NCI-H510A treated with DMSO at 0.1 percent for 48 hours (cell line): ENCODE measurements around the gene ALDH3B2.
"Not testable (repeated sequence)": the region's sequence is repeated elsewhere in the genome, so short reads cannot be mapped to it uniquely, and the experiment has no call there.

ENCODE experiments used
- DNase-seq: peaks from one replicate; lab custom pipeline; 2025; lab: John Stamatoyannopoulos, UW

ALDH3B2 gene

DNA sequence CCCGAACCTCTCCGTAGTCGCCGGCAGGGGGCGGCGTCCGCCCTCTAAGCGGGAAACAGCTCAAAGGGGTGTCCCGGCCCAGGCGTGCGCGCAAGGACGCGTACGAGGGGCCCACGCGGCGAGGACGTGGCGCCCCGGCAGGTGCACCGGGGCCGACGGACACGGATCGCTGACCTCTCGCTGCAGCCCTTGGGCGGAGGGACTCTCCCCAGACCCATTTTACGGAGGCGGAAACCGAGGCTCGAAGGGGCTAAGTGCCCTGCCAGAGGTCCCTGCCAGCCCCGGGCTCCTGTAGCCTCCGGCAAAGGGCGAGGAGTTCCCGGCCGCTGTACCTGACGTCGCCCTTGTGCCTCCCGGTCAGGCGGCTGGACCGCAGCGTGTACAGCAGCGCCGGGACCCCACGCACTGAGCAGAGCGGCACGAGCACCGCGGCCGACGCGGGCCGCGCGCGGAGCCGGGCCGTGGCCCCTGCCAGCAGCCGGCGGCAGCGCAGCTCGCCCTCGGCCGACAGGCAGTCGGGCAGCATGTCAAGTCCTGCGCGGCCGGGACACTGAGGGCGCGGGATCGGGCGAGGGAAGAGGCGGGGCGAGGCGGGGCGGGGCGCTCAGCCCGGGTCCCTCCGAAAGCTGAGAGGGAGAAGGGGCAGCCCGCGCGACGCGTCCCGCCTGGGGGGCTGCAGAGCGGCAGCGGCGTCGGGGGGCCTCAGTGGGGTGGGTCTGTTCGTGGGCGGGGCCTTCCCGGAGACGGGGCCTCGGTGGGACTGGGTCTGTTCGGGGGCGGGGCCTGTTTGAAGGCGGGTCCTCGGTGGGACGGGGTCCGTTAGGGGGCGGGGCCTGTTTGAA lies 44.8 kb downstream of the ALDH3B2 start, which contains the start of gene NUDT8:
Gene NUDT8 (minus strand): TSS at position 552 of the 842 bp plus-strand sequence. CDS start 26 bp downstream, at position 526.
- DNase-seq, result peak; percentile 90

DNA sequence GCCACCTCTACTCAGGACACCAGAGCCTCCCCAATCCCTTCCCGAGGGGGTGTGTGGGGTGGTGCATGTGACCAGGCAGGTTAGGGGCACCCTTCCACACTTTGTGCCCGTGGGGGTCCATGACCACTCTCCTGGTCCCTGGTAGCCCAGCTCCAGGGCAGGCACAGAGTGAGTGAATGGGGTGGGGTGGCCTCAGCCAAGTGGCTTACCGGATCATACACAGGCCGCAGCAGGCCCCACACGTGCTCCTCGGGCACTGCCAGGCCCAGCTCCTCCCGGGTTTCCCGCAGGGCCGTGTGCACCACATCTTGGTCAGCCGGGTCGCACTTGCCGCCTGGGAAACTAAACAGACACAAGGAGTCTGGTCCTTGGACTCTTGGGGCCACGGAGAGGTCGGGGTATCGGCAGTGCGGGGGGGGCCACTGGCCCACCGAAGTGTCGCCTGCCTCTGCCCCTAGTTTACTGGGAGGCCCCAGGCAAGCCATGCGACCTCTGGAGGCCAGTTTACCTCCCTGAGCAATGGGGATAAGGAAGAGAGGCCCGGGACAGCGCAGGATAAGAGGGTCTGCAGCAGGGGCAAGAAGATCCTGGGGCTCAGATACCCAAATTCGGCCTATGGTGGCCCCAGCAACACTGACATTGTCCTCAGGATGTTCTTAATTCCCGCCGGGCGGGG lies 45.6 kb downstream of the ALDH3B2 start:
- no peak for DNase-seq

DNA sequence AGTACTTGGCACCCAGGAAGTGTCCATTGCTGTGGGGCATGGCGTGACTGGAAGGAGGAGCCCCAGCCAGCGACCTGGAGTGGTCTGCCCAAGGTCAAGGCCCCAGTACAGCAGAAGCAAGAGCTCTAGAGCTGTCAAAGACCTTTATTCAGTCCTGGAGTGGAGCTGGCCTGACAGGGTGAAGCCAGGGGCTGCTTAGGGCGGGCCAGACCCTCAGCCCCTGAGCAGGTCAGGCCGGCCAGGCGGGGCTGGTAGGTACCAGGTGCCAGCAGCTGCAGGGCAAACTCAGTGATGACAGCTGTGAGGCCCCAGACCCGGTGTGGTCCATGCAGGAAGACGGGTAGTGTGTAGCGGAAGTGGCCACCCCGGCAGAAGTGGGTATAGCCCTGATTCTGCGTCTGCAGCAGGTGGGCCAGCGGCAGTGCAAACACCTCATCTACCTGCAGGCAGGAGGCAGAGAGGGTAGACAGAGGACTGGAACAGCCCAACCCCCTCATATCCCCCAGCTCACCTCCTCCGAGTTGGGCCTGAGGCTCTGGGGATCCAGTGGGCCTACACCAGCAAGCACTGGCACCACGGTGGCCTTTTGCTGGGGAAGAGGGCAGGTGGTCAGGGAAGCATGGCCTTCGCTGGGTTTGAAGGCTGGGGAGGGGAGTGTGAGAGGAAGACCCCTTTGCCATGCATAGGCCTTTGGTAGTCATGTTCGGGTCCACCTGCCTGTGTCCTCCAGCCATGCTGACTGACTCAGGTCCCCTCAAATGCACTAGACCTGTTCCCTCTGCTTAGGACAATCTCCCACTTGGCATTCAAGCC lies 46.4 kb downstream of the ALDH3B2 start:
- no peak for DNase-seq

DNA sequence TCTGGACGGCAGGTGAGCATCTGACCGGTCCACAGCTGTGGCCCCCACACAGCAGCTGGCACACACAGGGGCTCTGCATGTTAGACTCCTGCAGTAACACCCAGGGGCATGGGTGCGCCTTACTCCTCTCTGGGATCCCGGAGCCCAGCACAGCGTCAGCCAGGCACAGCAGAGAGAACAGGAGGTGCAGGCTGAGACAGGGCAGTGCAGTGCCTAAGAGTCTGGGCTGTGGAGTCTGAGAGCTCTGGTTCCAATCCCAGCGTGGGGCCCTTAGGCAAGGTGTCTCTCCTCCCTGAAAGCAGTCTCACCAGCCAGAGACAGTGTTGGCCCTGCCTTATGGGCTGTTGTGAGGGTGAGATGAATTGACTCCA lies 47.0 kb downstream of the ALDH3B2 start:
- no peak for DNase-seq

DNA sequence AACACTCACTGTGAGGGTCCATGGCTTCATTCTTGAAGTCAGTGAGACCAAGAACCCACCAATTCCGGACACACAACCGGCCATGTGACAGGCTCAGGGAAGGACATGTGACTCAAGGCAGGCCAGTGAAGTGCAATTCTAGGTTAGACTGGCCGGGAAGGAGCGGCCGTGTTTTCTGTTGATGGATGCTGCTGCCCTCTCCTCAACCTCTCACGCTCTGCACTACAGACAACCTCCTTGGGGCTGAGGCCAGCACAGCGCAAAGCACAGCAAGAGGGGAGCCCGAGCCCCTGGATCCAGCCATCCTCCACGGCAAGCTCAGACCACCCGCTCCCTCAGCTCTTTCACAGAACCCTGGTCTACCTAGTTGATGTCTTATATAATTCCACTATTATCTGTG lies 47.5 kb downstream of the ALDH3B2 start:
- DNase-seq, result no peak

DNA sequence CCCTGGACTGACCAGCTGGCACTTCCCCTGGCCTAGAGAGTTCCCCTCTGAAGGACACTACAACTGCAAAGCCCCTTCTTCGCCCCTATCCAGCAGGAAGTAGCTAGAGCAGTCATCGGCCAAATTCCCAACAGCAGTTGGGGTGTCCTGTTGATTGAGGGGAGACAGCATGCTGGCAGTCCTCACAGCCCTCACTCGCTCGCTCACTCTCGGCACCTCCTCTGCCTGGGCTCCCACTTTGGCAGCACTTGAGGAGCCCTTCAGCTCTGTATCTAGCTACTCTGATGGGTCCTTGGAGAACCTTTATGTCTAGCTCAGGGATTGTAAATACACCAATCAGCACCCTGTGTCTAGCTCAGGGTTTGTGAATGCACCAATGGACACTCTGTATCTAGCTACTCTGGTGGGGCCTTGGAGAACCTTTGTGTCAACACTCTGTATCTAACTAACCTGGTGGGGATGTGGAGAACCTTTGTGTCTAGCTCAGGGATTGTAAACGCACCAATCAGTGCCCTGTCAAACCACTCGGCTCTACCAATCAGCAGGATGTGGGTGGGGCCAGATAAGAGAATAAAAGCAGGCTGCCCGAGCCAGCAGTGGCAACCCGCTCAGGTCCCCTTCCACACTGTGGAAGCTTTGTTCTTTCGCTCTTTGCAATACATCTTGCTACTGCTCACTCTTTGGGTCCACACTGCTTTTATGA lies 48.1 kb downstream of the ALDH3B2 start:
- DNase-seq, result not testable (repeated sequence)

DNA sequence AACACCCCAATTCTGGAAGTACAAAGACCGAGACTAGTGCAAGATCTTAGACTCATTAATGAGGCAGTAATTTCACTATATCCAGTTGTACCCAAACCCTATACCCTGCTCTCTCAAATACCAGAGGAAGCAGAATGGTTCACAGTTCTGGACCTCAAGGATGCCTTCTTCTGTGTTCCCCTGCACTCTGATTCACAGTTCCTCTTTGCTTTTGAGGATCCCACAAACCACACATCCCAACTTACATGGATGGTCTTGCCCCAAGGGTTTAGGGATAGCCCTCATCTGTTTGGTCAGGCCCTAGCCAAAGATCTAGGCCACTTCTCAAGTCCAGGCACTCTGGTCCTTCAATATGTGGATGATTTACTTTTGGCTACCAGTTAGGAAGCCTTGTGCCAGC lies 50.6 kb downstream of the ALDH3B2 start:
- DNase-seq, result not testable (repeated sequence)

DNA sequence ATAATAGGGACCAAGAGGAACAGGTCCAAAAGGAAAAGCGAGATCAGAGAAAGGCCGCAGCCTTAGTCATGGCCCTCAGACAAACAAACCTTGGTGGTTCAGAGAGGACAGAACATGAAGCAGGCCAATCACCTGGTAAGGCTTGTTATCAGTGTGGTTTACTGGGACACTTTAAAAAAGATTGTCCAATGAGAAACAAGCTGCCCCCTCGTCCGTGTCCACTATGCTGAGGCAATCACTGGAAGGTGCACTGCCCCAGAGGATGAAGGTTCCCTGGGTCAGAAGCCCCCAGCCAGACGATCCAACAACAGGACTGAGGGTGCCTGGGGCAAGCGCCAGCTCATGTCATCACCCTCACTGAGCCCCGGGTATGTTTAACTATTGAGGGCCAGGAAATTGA lies 51.5 kb downstream of the ALDH3B2 start:
- DNase-seq, result not testable (repeated sequence)

DNA sequence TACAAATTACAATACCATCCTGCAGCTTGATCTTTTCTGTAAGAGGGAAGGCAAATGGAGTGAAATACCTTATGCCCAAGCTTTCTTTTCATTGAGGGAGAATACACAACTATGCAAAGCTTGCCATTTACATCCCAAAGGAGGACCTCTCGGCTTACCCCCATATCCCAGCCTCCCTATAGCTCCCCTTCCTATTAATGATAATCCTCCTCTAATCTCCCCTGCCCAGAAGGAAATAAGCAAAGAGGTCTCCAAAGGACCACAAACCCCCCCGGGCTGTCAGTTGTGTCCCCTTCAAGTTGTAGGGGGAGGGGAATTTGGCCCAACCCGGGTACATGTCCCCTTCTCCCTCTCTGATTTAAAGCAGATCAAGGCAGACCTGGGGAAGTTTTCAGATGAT lies 52.5 kb downstream of the ALDH3B2 start:
- not testable (repeated sequence) for DNase-seq

DNA sequence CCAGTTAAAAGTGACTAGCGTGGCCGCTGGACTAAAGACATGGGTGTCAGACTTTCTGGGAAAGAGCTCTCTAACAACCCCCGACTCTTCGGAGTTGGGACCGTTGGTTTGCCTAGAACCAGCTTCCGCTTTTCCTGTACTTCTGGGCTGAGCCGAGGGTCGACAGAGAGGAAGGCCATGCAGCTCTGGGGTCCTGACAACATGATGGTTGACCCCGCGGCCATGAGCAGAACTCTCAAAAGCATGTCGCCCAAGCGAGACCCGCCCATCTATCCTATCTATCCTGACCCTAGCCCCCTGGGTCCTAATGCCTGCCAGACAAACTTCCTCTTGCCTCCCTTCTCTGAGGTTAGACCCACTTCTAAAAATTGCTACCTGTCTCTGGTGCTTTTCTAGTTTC lies 53.8 kb downstream of the ALDH3B2 start:
- not testable (repeated sequence) for DNase-seq

DNA sequence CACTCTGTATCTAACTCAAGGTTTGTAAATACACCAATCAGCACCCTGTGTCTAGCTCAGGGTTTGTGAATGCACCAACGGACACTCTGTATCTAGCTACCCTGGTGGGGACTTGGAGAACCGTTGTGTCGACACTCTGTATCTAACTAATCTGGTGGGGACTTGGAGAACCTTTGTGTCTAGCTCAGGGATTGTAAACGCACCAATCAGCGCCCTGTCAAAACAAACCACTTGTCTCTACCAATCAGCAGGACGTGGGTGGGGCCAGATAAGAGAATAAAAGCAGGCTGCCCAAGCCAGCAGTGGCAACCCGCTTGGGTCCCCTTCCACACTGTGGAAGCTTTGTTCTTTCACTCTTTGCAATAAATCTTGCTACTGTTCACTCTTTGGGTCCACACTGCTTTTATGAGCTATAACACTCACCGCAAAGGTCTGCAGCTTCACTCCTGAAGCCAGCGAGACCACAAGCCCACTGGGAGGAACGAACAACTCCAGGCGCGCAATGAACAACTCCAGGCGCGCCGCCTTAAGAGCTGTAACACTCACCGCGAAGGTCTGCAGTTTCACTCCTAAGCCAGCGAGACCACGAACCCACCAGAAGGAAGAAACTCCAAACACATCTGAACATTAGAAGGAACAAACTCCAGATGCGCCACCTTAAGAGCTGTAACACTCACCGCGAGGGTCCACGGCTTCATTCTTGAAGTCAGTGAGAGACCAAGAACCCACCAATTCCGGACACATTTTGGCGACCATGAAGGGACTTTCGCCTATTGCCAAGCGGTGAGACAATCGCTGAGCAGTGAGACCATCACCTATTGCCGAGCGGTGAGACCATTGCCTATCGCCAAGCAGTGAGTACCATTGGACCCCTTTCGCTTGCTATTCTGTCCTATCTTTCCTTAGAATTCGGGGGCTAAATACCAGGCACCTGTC lies 54.5 kb downstream of the ALDH3B2 start:
- DNase-seq, result not testable (repeated sequence)

DNA sequence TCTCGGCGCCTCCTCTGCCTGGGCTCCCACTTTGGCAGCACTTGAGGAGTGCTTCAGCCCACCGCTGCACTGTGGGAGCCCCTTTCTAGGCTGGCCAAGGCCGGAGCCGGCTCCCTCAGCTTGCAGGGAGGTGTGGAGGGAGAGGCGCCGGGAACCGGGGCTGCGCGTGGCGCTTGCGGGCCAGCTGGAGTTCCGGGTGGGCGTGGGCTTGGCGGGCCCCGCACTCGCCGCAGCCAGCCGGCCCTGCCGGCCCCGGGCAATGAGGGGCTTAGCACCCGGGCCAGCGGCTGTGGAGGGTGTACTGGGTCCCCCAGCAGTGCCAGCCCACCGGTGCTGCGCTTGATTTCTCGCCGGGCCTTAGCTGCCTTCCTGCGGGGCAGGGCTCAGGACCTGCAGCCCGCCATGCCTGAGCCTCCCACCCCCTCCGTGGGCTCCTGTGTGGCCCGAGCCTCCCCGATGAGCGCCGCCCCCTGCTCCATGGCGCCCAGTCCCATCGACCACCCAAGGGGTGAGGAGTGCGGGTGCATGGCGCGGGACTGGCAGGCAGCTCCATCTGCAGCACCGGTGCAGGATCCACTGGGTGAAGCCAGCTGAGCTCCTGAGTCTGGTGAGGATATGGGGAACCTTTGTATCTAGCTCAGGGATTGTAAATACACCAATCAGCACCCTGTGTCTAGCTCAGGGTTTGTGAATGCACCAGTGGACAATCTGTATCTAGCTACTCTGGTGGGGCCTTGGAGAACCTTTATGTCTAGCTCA lies 55.3 kb downstream of the ALDH3B2 start:
- not testable (repeated sequence) for DNase-seq

DNA sequence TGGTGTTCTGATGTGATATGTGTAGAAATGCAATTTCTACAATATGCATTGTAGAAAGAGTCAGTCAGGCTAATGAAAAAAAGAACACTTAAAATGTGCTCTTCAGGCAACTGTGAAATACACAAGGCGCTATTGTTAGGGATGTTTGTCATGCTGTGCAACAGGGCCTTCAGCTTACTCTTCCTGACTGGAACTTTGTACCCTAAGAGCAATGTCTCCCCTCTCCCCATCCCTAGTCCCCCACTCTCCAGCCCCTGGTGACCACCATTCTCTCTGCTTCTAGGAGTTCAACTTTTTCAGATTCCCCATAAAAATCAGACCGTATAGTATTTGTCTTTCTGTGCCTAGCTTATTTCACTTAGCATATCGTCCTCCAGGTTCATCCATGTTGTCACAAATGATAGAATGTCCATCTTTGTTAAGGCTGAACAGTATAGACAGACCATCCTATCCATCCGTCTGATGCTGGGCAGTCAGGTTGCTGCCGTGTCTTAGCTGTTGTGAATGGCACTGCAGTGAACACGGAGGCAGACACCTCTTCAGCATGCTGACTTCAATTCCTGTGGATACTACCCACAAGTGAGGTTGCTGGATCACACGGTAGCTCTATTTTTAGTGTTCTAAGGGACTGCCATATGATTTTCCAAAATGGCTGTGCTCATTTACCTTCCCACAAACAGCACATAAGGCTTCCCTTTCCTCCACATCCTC lies 57.0 kb downstream of the ALDH3B2 start:
- no peak for DNase-seq

DNA sequence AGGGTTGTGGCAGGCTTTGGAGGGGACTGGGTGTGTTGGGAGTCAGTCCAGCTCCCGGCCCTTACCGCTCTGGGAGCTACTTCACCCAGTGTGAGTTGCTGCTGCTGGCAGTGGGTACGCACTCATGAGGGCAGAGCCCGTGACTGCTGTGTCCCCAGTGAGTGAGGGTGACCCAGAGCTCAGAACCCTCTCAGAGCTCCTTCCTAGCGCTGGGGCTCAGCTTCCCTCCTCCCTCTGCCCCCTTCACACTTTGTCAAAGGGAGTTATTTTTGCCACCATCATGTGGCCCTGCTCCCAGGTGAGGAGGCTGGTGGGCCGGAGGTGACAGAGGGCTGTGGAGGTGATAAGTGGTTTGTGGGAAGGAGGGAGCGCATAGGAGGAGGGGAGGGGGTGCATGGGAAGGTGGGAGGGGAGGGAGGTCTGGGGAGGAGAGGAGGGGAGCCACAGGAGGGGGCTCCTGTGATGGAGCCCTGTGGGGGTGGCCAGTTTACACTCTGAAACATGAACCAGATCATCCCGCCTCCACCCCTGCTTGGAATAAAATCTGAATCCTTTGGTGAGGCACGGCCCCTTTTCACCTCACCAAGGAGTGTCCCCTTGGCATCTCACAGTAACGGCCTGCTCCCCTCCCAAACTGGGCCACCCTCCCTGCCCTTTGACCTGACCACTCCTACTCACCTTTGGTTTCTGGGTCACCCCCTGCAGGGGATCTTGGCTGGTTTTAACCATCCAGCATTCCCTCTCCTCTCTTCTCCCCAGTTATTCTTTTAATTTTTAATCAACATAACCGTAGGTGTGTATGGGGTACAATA lies 57.8 kb downstream of the ALDH3B2 start:
- DNase-seq, result no peak

DNA sequence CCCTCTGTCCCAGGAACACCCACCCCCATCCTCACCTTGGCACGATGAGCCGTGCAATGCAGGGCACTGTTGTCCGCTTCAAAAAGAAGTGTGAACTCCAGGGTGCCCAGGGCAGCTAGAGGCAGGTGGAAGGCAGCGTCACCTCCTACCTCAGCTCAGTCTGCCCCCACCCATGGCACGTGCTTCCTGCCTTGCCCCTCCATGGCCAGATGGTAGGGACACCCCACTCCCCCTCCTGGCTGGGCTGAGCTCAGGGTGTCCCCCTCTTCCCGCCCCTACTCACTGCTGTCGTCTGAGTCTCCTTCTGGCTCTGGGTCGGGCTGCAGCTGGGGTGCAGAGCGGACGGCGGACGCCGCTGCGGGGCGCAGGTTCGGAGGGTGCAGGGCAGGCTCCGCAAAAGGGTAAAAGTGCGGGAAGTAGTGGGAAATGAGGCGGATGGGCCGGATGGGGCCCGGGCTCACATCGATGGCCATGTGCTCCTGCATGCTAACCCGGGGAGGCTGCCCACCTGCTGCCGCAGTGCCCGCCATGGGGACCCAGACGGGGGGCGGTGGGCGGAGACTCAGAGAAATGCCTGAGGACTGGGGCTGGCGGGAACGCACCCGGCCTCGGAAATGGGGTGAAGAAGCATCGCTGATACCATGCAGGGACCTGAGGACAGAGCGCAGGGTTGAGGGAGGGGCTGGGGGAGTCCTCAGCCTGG lies 58.5 kb downstream of the ALDH3B2 start:
- no peak for DNase-seq

DNA sequence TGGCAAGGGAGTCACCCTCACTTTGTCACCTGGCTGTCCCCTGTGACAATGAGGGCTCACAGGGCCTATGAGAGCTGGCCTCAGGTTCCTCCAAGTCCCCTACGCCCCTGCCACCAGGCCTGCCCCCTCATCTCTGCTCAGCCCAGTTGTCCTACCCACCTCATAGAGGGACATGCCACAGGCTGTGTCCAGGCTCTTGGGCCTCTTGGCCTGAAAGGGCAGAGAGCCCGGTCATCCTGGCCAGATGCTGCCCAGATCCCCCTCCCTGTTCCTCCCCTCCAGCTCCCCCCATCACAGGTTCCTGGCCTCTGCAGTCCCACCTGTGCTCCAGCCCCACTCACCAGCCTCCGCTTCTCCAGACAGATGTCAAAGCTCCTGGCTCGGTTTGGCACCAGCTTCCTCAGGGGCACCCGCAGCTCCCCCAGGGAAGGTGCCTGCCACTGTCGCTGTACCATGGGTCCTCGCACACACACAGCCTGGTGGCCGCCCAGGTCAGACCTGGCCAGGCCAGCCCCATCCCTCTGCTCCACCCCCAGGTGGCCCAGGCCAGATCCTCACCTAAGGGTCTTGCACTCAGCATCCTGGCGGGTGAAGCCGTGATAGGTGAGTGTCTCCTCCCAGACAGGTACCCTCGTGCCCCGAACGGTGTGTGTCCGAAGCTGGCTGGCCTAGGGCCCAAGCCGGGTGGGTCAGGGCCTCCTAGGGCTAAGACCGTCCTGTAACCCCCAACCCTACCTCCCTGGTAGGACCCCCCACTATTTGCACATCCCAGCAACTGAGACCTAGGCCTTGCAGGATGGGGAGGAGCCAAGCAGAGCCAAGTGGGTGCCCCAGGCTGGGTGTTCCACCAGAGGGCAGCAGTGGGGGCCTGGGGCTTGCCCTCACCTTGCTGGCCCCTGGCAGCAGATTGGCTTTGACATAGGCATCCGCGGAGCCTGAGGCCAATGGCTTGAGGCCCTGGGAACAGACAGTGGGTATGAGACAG lies 59.4 kb downstream of the ALDH3B2 start:
- peak; percentile 25 for DNase-seq
